Stimulated activated CD8-positive, alpha-beta memory T cell treated with anti-CD3 and anti-CD28 coated beads, Interleukin-7, amount 100 ng/mL, for 4 hours (primary cell): Measurements from ENCODE around the gene NR2E3.
"Not testable (repeated sequence)": the region's sequence is repeated elsewhere in the genome, so short reads cannot be mapped to it uniquely, and the experiment has no call there.

Experiments
- DNase-seq, 2 donors: peaks; one replicate each; pipeline ENCODE4 v3.0.0-alpha.2; 2020; ENCODE audit warnings: low read depth in 2 of 2

Gene NR2E3

GRCh38 chr15:71815301-71815700, 4.9 kb downstream of the NR2E3 start:
- DNase-seq: no peak

GRCh38 chr15:71817351-71817750, 7.0 kb downstream of the NR2E3 start:
- DNase-seq: no peak

GRCh38 chr15:71820127-71820526, 9.8 kb downstream of the NR2E3 start:
- DNase-seq: no peak

DNA sequence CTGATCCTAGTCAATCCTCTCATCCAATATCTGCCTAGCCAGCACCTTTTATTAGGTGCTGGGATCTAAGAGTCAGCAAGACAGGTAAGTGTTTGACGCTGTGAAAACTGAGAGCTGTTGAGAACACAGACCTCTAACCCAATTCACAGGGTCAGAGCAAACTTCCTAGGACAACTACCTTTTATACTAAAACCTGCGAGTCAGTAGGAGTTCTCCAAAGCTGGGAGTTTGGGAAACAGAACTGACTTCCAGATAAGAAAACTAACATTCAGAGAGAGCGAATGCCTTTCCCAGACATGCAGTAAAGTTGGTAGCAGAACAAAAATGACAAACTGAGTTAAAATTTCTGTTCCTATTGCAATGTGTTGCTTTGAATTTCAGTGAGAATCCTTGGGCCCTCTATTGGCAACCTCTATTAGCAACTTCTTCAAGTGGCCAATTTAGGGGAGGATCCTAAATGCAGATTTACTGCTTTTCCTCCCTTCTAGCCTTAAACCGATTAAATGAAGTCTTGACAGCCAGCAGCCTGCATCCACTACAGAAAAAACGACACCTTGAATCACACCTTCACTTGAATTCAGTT, 11.3 kb downstream of the NR2E3 start:
- DNase-seq: no peak

DNA sequence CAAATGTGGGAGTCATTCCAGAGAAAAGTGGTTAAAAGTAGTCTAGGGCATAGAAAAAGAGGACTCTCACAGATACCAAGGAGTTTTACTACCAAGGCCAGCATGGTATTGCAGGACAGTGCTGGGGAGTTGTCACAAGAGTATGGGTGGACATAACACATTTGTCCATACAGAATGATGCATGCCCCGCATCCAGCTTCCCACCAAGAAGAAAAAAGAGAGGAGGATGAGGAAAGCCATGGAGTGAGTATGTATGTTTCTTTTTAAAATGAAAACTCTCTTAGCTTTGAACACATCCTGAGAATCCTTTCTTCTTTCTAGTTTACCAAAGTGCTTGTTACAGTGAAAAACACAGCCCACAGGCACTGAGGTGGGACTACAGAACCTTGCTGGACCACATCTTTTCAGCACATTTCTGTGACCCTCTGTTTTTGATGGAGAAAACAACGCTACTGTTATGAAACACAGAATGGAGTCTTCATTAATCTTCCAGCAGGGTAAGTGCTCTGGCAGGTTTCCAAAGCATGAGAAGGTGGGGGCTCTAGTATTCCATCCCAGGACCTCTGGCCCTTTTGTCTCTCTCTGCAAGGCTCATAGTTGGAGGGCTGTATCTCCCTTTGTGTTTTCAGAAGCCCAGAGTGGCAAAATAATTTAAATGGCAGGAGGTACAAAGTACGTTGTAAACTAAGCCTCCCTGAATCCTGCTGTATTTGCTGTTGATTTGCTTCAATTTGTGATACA, 12.7 kb downstream of the NR2E3 start:
- no peak for DNase-seq

DNA sequence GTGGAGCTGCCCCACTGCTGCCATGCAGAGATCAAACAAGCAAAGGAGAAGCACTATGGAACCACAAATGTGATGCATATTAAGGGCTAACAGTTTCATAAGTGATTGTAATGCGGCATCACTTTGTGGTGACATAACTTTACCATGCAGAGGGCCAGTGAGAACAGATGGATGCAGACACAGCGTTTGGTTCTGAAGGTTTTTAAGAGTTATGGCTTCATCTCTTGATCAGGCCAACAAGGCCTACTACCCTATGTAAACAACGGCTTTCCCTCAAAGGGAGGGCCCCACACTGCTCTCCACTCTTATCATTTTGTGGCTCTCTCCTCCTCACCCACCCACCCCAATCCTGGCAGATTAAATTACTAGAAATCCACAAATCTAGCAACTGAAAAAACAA, 13.4 kb downstream of the NR2E3 start:
- DNase-seq: no peak

GRCh38 chr15:71825021-71825730, 14.8 kb downstream of the NR2E3 start:
- no peak for DNase-seq

DNA sequence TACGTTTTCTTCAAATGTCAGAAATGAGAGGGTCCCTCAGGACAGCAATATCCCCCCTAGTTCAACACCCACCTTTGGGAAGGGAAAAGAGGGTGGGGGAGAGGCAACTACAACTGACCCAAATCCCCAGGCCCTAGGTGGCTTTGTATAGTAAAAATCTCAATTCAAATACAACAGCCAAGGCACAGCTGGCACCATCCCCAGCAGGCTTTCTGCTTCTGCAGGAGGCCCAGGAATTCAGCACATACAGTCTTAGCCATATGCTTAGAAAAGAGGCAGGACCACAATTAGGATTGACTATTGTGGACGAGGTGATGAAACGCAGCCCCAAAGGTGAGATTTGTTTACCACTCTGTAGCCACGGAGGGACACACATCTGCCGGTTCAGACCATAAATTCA, 15.8 kb downstream of the NR2E3 start:
- DNase-seq: no peak

DNA sequence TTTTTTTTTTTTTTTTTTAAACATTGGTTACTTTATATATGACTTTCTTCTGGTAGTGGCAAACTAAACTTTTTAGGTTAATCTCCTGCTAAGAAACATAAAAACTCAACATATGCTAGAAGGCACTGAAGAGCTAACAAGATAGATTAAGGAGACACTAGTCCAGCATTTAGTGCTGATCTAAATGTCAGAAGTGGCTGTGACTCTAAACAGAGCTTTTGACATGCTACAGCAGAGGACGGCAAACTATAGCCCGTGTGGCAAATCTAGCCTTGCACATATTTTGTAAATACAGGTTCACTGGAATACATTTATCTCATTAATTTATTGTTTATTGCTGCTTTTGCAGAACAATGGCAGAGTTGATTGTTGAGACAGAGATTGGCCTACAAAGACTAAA, 20.6 kb downstream of the NR2E3 start:
- DNase-seq: no peak

DNA sequence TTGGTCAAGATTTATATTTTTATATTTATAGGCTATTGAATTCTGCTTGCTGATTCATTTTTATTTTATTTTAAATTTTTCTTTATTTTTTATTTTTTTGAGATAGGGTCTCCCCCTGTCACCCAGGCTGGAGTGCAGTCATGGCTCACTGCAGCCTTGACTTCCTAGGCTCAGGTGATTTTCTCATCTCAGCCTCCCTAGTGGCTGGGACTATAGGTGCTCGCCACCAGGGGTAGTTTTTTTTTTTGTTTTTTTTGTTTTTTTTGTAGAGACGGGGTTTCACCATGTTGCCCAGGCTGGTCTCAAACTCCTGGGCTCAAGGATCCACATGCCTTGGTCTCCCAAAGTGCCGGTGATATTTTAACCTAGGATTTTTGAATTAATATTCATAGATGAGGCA, 31.2 kb downstream of the NR2E3 start:
- no peak for DNase-seq

DNA sequence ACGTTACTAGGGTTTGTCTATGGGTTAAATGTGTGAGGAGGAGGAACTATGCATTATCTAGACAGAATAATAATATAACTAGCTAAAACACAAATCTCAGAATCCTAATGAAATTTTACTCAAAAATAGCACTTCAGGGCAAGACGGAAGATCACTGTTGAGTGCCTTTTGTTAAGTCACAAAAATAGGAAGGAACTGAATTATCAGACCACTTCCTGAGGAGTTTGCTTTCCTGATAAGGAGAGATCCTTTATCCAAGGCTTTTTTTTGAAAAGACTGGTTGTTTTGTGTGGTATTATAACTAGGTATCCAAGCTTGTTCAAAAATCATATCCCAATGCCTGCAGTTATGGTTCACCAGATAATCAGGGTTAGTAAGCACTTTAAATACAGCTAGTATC, 34.6 kb downstream of the NR2E3 start:
- DNase-seq: no peak

- no peak for DNase-seq
Observed at GRCh38 chr15:71853543-71853942, 43.2 kb downstream of the NR2E3 start.

- DNase-seq: not testable (repeated sequence)
Observed at GRCh38 chr15:71858232-71858631, 47.9 kb downstream of the NR2E3 start.
